BJ (cell line): ENCODE measurements around the gene RERE. TPM values are rescaled to one million over a fixed set of nuclear protein-coding genes. Genes with fewer than 3 reads are reported as not detected.

Experiments used
- CTCF ChIA-PET: fragments of 350-600 bp; formaldehyde crosslinking; extraction: SDS; loops from one replicate; lab custom pipeline; 2021; ENCODE audit warnings: antibody characterized with exemption, inconsistent platforms; lab: Yijun Ruan, JAX
- POLR2A ChIA-PET: fragments of 300-600 bp; sonication (Branson Sonifier 250); formaldehyde crosslinking; extraction: SDS; loops from one replicate; lab custom pipeline; 2021; ENCODE audit warnings: antibody characterized with exemption; lab: Charles Lee
- DNase-seq: peaks from one replicate; pipeline ENCODE4 v3.0.0-alpha.2; 2011; ENCODE audit warnings: low read depth
- H3K27me3 ChIP-seq: 2 replicates; pipeline ENCODE4 v1.6.0; 2011; ENCODE audit warnings: low read length; ENCODE audit not compliant: control insufficient read depth, insufficient read depth
- H3K36me3 ChIP-seq: 2 replicates; pipeline ENCODE4 v1.5.1; 2011; ENCODE audit warnings: low read length; ENCODE audit not compliant: control insufficient read depth, insufficient read depth
- H3K4me3 ChIP-seq: 2 replicates; pipeline ENCODE4 v1.5.1; 2011; ENCODE audit warnings: low read depth, mild to moderate bottlenecking, control low read depth, low read length
- polyA plus RNA-seq: library from polyadenylated mRNA; depleted of rRNA; stranded (reverse); fragments of >200 nt; gene quantifications from 2 replicates; pipeline ENCODE4 v1.2.3, GENCODE V29; 2011
- TF ChIP-seq, protein P1 (sequence below): IDR thresholded peaks from 2 replicates; pipeline ENCODE4 v1.5.1; 2011; ENCODE audit warnings: low read depth, mild to moderate bottlenecking, control low read depth, inconsistent platforms, low read length, moderate library complexity; ENCODE audit not compliant: insufficient read depth

Gene RERE
- polyA plus RNA-seq, 1 experiment, result 3.8 TPM

DNA sequence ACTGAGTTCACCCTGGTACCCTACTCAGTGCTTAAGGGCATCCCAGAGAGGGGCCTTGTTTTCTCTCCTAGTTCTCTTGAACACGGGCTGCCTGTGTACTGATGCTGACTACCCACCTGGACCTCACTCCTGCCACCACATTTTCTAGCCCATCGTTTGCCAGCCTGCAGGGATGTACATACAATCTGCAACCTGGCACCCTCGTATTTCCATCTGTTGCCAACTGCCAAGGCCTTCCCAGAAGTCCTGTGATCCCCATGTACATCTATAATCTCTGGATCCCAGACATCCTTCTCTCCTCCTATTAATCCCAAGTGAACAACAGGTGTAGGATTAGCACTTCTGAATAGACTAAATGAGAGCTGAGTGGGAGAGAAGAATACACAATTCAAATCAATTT lies 287.5 kb downstream of the RERE start:
- Histone ChIP-seq H3K4me3 (no peak overlapping the region), H3K27me3 (no peaks in the 10 kb centered on the region), H3K36me3 (no peaks in the 10 kb centered on the region)
- TF ChIP-seq, protein P1, sequence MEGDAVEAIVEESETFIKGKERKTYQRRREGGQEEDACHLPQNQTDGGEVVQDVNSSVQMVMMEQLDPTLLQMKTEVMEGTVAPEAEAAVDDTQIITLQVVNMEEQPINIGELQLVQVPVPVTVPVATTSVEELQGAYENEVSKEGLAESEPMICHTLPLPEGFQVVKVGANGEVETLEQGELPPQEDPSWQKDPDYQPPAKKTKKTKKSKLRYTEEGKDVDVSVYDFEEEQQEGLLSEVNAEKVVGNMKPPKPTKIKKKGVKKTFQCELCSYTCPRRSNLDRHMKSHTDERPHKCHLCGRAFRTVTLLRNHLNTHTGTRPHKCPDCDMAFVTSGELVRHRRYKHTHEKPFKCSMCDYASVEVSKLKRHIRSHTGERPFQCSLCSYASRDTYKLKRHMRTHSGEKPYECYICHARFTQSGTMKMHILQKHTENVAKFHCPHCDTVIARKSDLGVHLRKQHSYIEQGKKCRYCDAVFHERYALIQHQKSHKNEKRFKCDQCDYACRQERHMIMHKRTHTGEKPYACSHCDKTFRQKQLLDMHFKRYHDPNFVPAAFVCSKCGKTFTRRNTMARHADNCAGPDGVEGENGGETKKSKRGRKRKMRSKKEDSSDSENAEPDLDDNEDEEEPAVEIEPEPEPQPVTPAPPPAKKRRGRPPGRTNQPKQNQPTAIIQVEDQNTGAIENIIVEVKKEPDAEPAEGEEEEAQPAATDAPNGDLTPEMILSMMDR, result no peak
- DNase-seq, result no peak
- ChIA-PET POLR2A (no interaction called here), CTCF (no interaction called here)

- POLR2A ChIA-PET, result no interaction called here
Observed at GRCh38 chr1:8527941-8528340, 289.5 kb downstream of the RERE start.

GRCh38 chr1:8525558-8526275 lies 291.7 kb downstream of the RERE start:
- TF ChIP-seq, protein P1, result no peak
- CTCF ChIA-PET, result interaction anchor here (0.9 to 1.6 kb wide), 7 partner anchors 8 to 202 kb away, joined by 3 to 5 read pairs (median 3); no protein-coding TSS in a partner anchor
- Histone ChIP-seq H3K4me3 (peak overlapping the region; percentile 56), H3K36me3 (no peaks in the 10 kb centered on the region), H3K27me3 (no peaks in the 10 kb centered on the region)
- POLR2A ChIA-PET, result interaction anchor here (0.6 kb wide), 3 partner anchors 252 to 352 kb away, joined by 3 to 6 read pairs (median 4); no protein-coding TSS in a partner anchor
- peak; percentile 69 for DNase-seq

More at GRCh38 chr1:8527941-8528340, 289.5 kb downstream of the RERE start:
- H3K27me3 ChIP-seq, result no peaks in the 10 kb centered on the region
- CTCF ChIA-PET, result no interaction called here
- no peak for DNase-seq
- TF ChIP-seq, protein P1, result no peak
- no peaks in the 10 kb centered on the region for H3K36me3 ChIP-seq
- no peak overlapping the region for H3K4me3 ChIP-seq

- TF ChIP-seq, protein P1, result no peak
- ChIA-PET POLR2A (no interaction called here), CTCF (interaction anchor here (0.9 to 1.6 kb wide), 6 partner anchors 9 to 202 kb away, joined by 3 to 5 read pairs (median 3); no protein-coding TSS in a partner anchor)
- Histone ChIP-seq H3K36me3 (no peaks in the 10 kb centered on the region), H3K4me3 (peak overlapping the region; percentile 56), H3K27me3 (no peaks in the 10 kb centered on the region)
- DNase-seq, result no peak
Observed at GRCh38 chr1:8525216-8525557, 292.3 kb downstream of the RERE start.

GRCh38 chr1:8524627-8525157 lies 292.7 kb downstream of the RERE start:
- no peaks in the 10 kb centered on the region for H3K27me3 ChIP-seq
- no peak for DNase-seq
- H3K4me3 ChIP-seq, result peak overlapping the region; percentile 56
- CTCF ChIA-PET, result interaction anchor here (1.3 kb wide), 1 partner anchor 9 kb away, joined by 3 read pairs; no protein-coding TSS in a partner anchor
- no peaks in the 10 kb centered on the region for H3K36me3 ChIP-seq
- TF ChIP-seq, protein P1, result no peak
- POLR2A ChIA-PET, result interaction anchor here (0.6 kb wide), 1 partner anchor 104 kb away, joined by 5 read pairs; no protein-coding TSS in a partner anchor
